ENCODE data around the gene RBM26. TPM values are rescaled to one million over a fixed set of nuclear protein-coding genes. Genes with fewer than 3 reads are reported as not detected.
"Not testable (repeated sequence)": the region's sequence is repeated elsewhere in the genome, so short reads cannot be mapped to it uniquely, and the experiment has no call there.

The RBM26 gene
- total and polyA plus RNA-seq, 2 donors = 26.8 to 52.0 TPM

DNA sequence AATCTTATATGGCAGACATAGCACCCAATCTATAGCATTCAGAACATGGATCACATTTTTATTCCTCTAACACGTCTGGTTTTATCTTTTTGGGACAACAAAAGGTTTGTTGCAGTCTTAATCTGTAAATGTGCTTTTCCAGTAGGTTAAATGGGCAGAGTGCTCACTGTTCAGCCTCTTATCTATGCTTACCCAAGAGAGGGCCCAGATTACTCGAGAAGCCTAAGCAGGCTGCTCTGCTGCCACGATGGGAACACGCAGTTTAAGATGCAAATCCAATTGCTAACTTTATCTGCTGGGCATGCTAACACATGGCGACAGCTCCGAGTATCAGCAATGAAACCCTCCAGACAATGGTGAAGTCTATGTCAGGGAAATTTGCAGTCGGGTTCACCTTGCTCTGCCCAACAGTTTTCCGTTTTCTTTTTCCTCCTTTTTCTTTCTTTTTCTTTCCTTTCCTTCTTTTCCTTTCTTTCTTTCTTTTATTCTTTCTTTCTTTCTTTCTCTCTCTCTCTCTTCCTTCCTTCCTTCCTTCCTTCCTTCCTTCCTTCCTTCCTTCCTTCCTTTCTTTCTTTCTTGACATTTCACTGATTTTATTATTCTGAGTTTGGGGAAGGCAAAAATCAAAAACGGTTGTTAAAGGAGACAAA lies 115.3 kb downstream of the RBM26 start:
- Histone ChIP-seq H3K27me3 (ENCODE audit: control insufficient read depth in 2 of 2, insufficient read depth in 1 of 2, low read length in 1 of 2) (no peaks in the 10 kb centered on the region), H3K9me3 (ENCODE audit: control insufficient read depth in 2 of 2, insufficient read depth in 1 of 2, low read length in 1 of 2) (no peaks in the 10 kb centered on the region), H3K4me1 (ENCODE audit: control insufficient read depth in 2 of 2, insufficient read depth in 2 of 2, low read length in 2 of 2) (no peaks in the 10 kb centered on the region), H3K27ac (ENCODE audit: low read depth in 1 of 2, low read length in 1 of 2) (no peak overlapping the region), H3K36me3 (ENCODE audit: control insufficient read depth in 2 of 2, insufficient read depth in 2 of 2, low read length in 1 of 2) (no peaks in the 10 kb centered on the region), H3K4me3 (ENCODE audit: low read length in 2 of 2) (no peak overlapping the region)
- 93% methylated on average over 9 of the region's 9 CpGs for WGBS
- no peak for DNase-seq (ENCODE audit: low read depth in 6 of 9, low spot score in 9 of 9)

DNA sequence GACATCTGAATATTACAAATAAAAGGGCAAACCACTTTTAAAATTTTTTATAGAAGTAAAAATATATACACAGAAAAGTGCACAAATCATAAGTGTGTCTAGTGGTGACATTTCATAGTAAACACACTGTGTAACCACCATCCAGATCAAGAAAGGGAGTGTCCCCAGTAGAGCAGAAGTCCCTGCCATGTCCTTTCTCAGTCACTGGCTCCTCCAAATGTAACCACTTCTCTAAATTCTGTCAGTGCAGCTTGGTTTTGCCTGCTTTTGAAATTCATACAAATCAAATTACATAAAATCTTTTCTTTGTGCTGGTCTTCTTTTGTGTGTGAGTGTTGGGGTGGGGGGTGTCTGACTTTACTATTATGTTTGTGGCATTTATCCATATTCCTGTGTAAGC lies 116.5 kb downstream of the RBM26 start:
- Histone ChIP-seq H3K4me1 (ENCODE audit: control insufficient read depth in 2 of 2, insufficient read depth in 2 of 2, low read length in 2 of 2) (no peaks in the 10 kb centered on the region), H3K36me3 (ENCODE audit: control insufficient read depth in 2 of 2, insufficient read depth in 2 of 2, low read length in 1 of 2) (no peaks in the 10 kb centered on the region), H3K27me3 (ENCODE audit: control insufficient read depth in 2 of 2, insufficient read depth in 1 of 2, low read length in 1 of 2) (no peaks in the 10 kb centered on the region), H3K4me3 (ENCODE audit: low read length in 2 of 2) (no peak overlapping the region), H3K9me3 (ENCODE audit: control insufficient read depth in 2 of 2, insufficient read depth in 1 of 2, low read length in 1 of 2) (no peaks in the 10 kb centered on the region), H3K27ac (ENCODE audit: low read depth in 1 of 2, low read length in 1 of 2) (no peak overlapping the region)
- no peak for DNase-seq (ENCODE audit: low read depth in 6 of 9, low spot score in 9 of 9)

DNA sequence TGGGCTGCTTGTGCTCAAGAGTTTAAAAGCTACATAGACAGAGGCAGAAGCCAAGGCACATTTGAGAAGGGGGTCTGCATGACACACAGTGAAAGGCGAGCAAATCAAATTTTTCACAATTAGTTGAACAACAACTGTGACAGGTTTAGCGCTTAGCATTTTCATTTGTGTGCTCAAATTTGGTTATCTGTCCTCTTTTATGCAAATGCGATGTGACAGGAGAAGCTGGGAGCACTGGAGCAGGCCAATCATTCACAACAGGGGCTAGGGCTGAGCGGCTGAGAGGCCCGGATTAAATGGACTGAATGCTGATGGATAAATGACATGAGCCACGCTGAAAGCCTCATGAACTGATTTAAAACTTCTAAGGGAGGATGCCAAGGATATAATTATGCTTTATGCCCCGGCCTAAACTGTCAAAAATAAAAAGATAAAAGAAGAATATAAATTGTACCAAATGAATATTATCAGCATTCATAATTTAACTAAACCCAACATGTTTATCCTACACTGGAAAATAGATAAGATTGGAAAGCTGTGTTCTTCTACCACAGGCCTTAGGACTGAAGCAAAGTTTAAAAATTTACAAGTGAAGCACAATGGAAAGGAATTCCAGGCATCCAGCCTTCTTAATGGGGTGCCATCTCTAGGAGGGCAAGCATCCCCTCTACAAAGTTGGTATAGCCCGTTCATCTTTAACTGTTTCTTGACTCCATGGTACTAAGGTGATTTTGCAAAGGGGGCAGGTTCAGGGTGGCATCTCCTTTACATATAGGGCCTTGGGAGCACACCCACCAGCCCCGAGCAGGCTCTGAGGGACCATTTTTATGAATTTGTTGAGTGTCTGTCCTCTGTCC lies 117.9 kb downstream of the RBM26 start:
- no peaks in the 10 kb centered on the region for H3K4me1 ChIP-seq (ENCODE audit: control insufficient read depth in 2 of 2, insufficient read depth in 2 of 2, low read length in 2 of 2)
- no peaks in the 10 kb centered on the region for H3K27me3 ChIP-seq (ENCODE audit: control insufficient read depth in 2 of 2, insufficient read depth in 1 of 2, low read length in 1 of 2)
- H3K4me3 ChIP-seq (ENCODE audit: low read length in 2 of 2) = no peak overlapping the region
- 90% methylated on average over 9 of the region's 9 CpGs for WGBS
- DNase-seq (ENCODE audit: low read depth in 6 of 9, low spot score in 9 of 9) = no peak
- no peaks in the 10 kb centered on the region for H3K9me3 ChIP-seq (ENCODE audit: control insufficient read depth in 2 of 2, insufficient read depth in 1 of 2, low read length in 1 of 2)
- H3K36me3 ChIP-seq (ENCODE audit: control insufficient read depth in 2 of 2, insufficient read depth in 2 of 2, low read length in 1 of 2) = no peaks in the 10 kb centered on the region
- H3K27ac ChIP-seq (ENCODE audit: low read depth in 1 of 2, low read length in 1 of 2) = no peak overlapping the region

DNA sequence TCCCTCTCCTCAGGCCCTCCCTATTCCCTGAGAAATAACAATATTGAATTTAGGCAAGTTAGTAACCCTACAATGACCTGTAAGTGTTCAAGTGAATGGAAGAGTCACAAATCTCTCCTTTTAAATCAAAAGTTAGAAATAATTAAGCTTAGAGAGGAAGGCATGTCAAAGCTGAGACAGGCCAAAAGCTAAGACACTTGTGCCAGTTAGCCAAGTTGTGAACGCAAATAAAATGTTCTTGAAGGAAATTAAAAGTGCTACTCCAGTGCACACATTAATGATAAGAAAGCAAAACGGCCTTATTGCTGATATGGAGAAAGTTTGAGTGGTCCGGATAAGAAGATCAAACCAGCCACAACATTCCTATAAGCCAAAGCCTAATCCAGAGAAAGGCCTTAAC lies 120.9 kb downstream of the RBM26 start:
- no peaks in the 10 kb centered on the region for H3K4me1 ChIP-seq (ENCODE audit: control insufficient read depth in 2 of 2, insufficient read depth in 2 of 2, low read length in 2 of 2)
- 96% methylated on average over 3 of the region's 3 CpGs for WGBS
- no peak overlapping the region for H3K4me3 ChIP-seq (ENCODE audit: low read length in 2 of 2)
- H3K27me3 ChIP-seq (ENCODE audit: control insufficient read depth in 2 of 2, insufficient read depth in 1 of 2, low read length in 1 of 2) = no peaks in the 10 kb centered on the region
- H3K36me3 ChIP-seq (ENCODE audit: control insufficient read depth in 2 of 2, insufficient read depth in 2 of 2, low read length in 1 of 2) = no peaks in the 10 kb centered on the region
- DNase-seq (ENCODE audit: low read depth in 6 of 9, low spot score in 9 of 9) = no peak
- no peak overlapping the region for H3K27ac ChIP-seq (ENCODE audit: low read depth in 1 of 2, low read length in 1 of 2)
- H3K9me3 ChIP-seq (ENCODE audit: control insufficient read depth in 2 of 2, insufficient read depth in 1 of 2, low read length in 1 of 2) = no peaks in the 10 kb centered on the region

DNA sequence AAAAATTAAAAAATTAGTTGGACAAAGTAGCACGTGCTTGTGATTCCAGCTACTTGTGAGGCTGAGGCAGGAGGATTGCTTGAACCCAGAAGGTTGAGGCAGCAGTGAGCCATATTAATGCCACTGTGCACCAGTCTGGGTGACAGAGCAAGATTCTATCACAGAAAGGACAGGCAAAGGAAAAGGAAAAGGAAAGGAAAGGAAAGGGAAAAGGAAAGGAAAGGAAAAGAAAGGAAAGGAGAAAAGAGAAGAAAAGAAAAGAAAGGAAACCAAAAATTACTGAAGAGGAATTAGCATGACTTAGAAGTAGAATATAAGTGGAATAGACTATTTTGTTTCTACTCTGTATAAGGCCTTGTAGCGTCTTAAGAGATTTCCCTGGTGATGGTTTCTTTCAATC lies 122.3 kb downstream of the RBM26 start:
- 95% methylated on average over 2 of the region's 2 CpGs for WGBS
- Histone ChIP-seq H3K27me3 (ENCODE audit: control insufficient read depth in 2 of 2, insufficient read depth in 1 of 2, low read length in 1 of 2) (no peaks in the 10 kb centered on the region), H3K9me3 (ENCODE audit: control insufficient read depth in 2 of 2, insufficient read depth in 1 of 2, low read length in 1 of 2) (no peaks in the 10 kb centered on the region), H3K4me1 (ENCODE audit: control insufficient read depth in 2 of 2, insufficient read depth in 2 of 2, low read length in 2 of 2) (no peaks in the 10 kb centered on the region), H3K27ac (ENCODE audit: low read depth in 1 of 2, low read length in 1 of 2) (no peak overlapping the region), H3K36me3 (ENCODE audit: control insufficient read depth in 2 of 2, insufficient read depth in 2 of 2, low read length in 1 of 2) (no peaks in the 10 kb centered on the region), H3K4me3 (ENCODE audit: low read length in 2 of 2) (no peak overlapping the region)
- DNase-seq (ENCODE audit: low read depth in 6 of 9, low spot score in 9 of 9) = no peak

DNA sequence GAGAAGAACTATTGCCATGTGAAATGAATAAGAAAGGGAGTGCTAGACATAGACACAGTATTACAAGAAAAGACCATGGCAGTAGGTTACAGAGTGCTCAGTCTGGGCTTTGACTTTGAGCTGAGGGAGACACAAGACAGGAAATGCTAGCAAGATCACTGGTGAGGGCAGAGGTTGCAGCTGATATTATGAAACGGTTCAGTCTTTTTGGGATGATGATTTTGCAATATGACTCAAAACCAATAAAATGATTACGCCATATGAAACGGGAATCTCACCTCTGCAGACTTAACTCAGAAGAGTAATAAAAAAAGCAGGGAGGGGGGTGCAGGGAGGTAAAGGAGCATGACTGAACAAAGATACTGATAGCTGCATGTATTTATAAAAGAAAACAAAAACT lies 123.1 kb downstream of the RBM26 start:
- H3K27me3 ChIP-seq (ENCODE audit: control insufficient read depth in 2 of 2, insufficient read depth in 1 of 2, low read length in 1 of 2) = no peaks in the 10 kb centered on the region
- no peak overlapping the region for H3K27ac ChIP-seq (ENCODE audit: low read depth in 1 of 2, low read length in 1 of 2)
- WGBS = 77% methylated on average over 3 of the region's 3 CpGs
- no peaks in the 10 kb centered on the region for H3K9me3 ChIP-seq (ENCODE audit: control insufficient read depth in 2 of 2, insufficient read depth in 1 of 2, low read length in 1 of 2)
- no peaks in the 10 kb centered on the region for H3K36me3 ChIP-seq (ENCODE audit: control insufficient read depth in 2 of 2, insufficient read depth in 2 of 2, low read length in 1 of 2)
- no peak for DNase-seq (ENCODE audit: low read depth in 6 of 9, low spot score in 9 of 9)
- no peak overlapping the region for H3K4me3 ChIP-seq (ENCODE audit: low read length in 2 of 2)
- H3K4me1 ChIP-seq (ENCODE audit: control insufficient read depth in 2 of 2, insufficient read depth in 2 of 2, low read length in 2 of 2) = no peaks in the 10 kb centered on the region

DNA sequence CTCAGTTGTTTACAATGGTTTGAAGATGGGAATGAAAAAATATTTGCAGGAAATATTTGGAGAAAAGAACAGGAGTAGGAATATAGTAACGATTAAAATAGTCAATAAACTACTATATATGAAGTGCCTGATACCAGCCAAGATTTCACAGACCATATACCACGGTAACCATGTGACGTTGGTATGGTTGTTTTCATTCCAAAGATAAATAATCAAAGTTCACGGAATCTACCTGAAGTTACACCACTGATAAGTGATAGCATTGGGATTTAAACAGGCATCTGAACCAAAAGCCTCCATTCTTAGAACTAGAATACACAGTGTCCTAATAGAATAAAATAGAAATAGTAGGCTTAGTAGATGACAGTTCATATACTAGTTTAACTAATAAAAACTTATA lies 123.5 kb downstream of the RBM26 start:
- no peaks in the 10 kb centered on the region for H3K9me3 ChIP-seq (ENCODE audit: control insufficient read depth in 2 of 2, insufficient read depth in 1 of 2, low read length in 1 of 2)
- DNase-seq (ENCODE audit: low read depth in 6 of 9, low spot score in 9 of 9) = no peak
- no peak overlapping the region for H3K4me3 ChIP-seq (ENCODE audit: low read length in 2 of 2)
- no peaks in the 10 kb centered on the region for H3K36me3 ChIP-seq (ENCODE audit: control insufficient read depth in 2 of 2, insufficient read depth in 2 of 2, low read length in 1 of 2)
- H3K27me3 ChIP-seq (ENCODE audit: control insufficient read depth in 2 of 2, insufficient read depth in 1 of 2, low read length in 1 of 2) = no peaks in the 10 kb centered on the region
- no peaks in the 10 kb centered on the region for H3K4me1 ChIP-seq (ENCODE audit: control insufficient read depth in 2 of 2, insufficient read depth in 2 of 2, low read length in 2 of 2)
- WGBS = 83% methylated on average over 4 of the region's 4 CpGs
- no peak overlapping the region for H3K27ac ChIP-seq (ENCODE audit: low read depth in 1 of 2, low read length in 1 of 2)

DNA sequence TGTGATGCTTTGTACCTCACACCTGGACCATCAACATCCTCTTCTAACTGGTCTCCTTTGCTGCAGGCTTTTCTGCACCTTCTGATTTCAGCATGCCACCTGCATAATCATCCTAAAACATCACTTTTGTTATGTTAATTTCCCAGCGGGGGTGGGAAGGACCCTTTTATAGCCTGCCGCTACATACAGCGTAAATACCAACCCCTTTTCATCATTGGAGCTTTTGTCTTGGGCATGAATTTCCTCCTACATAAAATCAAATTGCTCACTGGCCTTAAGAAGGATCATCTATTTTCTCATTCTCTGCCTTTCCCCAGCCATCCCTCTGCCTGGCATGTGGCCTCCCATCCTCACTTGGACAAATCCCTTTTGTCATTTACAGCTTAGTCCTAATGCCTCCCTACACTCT lies 124.7 kb downstream of the RBM26 start:
- Histone ChIP-seq H3K27me3 (ENCODE audit: control insufficient read depth in 2 of 2, insufficient read depth in 1 of 2, low read length in 1 of 2) (no peaks in the 10 kb centered on the region), H3K4me3 (ENCODE audit: low read length in 2 of 2) (no peak overlapping the region), H3K36me3 (ENCODE audit: control insufficient read depth in 2 of 2, insufficient read depth in 2 of 2, low read length in 1 of 2) (no peaks in the 10 kb centered on the region), H3K4me1 (ENCODE audit: control insufficient read depth in 2 of 2, insufficient read depth in 2 of 2, low read length in 2 of 2) (no peaks in the 10 kb centered on the region), H3K9me3 (ENCODE audit: control insufficient read depth in 2 of 2, insufficient read depth in 1 of 2, low read length in 1 of 2) (no peaks in the 10 kb centered on the region), H3K27ac (ENCODE audit: low read depth in 1 of 2, low read length in 1 of 2) (no peak overlapping the region)
- 73% methylated on average over 3 of the region's 3 CpGs for WGBS
- no peak for DNase-seq (ENCODE audit: low read depth in 6 of 9, low spot score in 9 of 9)

DNA sequence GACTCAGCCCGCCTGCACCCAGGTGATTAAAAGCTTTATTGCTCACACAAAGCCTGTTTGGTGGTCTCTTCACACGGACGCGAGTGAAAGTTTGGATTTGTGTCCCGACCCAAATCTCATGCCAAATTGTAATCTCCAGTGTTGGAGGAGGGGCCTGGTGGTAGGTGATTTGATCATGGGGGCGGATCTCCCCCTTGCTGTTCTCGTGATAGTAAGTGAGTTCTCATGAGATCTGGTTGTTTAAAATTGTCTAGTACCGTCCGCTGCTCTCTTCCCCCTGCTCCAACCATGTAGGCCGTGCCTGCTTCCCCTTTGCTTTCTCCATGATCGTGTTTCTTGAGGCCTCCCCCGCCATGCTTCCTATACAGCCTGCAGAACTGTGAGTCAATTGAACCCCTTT lies 126.3 kb downstream of the RBM26 start:
- not testable (repeated sequence) for H3K9me3 ChIP-seq (ENCODE audit: control insufficient read depth in 2 of 2, insufficient read depth in 1 of 2, low read length in 1 of 2); H3K4me3 ChIP-seq (ENCODE audit: low read length in 2 of 2); H3K36me3 ChIP-seq (ENCODE audit: control insufficient read depth in 2 of 2, insufficient read depth in 2 of 2, low read length in 1 of 2); DNase-seq (ENCODE audit: low read depth in 6 of 9, low spot score in 9 of 9); H3K27ac ChIP-seq (ENCODE audit: low read depth in 1 of 2, low read length in 1 of 2); H3K4me1 ChIP-seq (ENCODE audit: control insufficient read depth in 2 of 2, insufficient read depth in 2 of 2, low read length in 2 of 2); H3K27me3 ChIP-seq (ENCODE audit: control insufficient read depth in 2 of 2, insufficient read depth in 1 of 2, low read length in 1 of 2)
- WGBS = 94% methylated on average over 12 of the region's 12 CpGs

All from thymus (tissue), 11 donors.